Lung (tissue), 12 donors: ENCODE results near the gene TBC1D10A. TPM values are rescaled to one million over a fixed set of nuclear protein-coding genes. Genes with fewer than 3 reads are reported as not detected.

Experiments
- ATAC-seq: fragments of 200-7000 bp; cut with Tn5 transposase; one replicate; pipeline ENCODE4 v1.9.1; 2020; ENCODE audit warnings: moderate number of reproducible peaks; ENCODE audit not compliant: insufficient read depth, low FRiP score
- DNase-seq, 3 donors: peaks; one replicate each; pipeline ENCODE4 v3.0.0-alpha.2; 2013 to 2017
- H3K27ac ChIP-seq, 2 donors: one replicate each; pipeline ENCODE4 v1.5.1; 2013; ENCODE audit warnings: mild to moderate bottlenecking in 2 of 2, moderate library complexity in 2 of 2, control low read depth in 1 of 2, inconsistent platforms in 1 of 2, low read depth in 1 of 2, low read length in 1 of 2
- H3K27me3 ChIP-seq, 3 donors: one replicate each; pipeline ENCODE4 v1.5.1; 2013; ENCODE audit warnings: low read length in 2 of 3; ENCODE audit not compliant: control insufficient read depth in 3 of 3, insufficient read depth in 3 of 3
- H3K36me3 ChIP-seq, 4 donors: one replicate each; pipeline ENCODE4 v1.5.1; 2013; ENCODE audit warnings: low read length in 4 of 4, mild to moderate bottlenecking in 1 of 4, moderate library complexity in 1 of 4; ENCODE audit not compliant: control insufficient read depth in 4 of 4, insufficient read depth in 4 of 4
- H3K4me1 ChIP-seq, 5 donors: one replicate each; pipeline ENCODE4 v1.5.1; 2013; ENCODE audit warnings: low read length in 5 of 5, mild to moderate bottlenecking in 2 of 5, moderate library complexity in 1 of 5; ENCODE audit not compliant: control insufficient read depth in 5 of 5, insufficient read depth in 5 of 5
- H3K4me3 ChIP-seq: one replicate; pipeline ENCODE4 v1.5.1; 2013; ENCODE audit warnings: mild to moderate bottlenecking, control low read depth, moderate library complexity
- H3K9ac ChIP-seq, 2 donors: one replicate each; pipeline ENCODE4 v1.5.1; 2013; ENCODE audit warnings: low read length in 2 of 2, control low read depth in 1 of 2; ENCODE audit not compliant: insufficient read depth in 1 of 2
- H3K9me3 ChIP-seq, 4 donors: one replicate each; pipeline ENCODE4 v1.5.1; 2013; ENCODE audit warnings: low read length in 3 of 4, mild to moderate bottlenecking in 1 of 4, moderate library complexity in 1 of 4; ENCODE audit not compliant: control insufficient read depth in 4 of 4, insufficient read depth in 3 of 4
- WGBS, 2 donors: extraction: QIAGEN DNeasy Blood & Tissue Kit; methylation state at CpG; one replicate each; pipeline ENCODE4 v1.1.7; 2013; 5-methylcytosine and 5-hydroxymethylcytosine counted together
- polyA plus RNA-seq, 2 donors: library from polyadenylated mRNA; stranded (reverse); fragments of 200-250 nt; gene quantifications; one replicate each; pipeline ENCODE4 v1.2.1, GENCODE V29; 2013
- total RNA-seq, 2 donors: library from RNA; depleted of rRNA in 1 of 2; stranded (reverse); fragments of >200 nt in 1 of 2; gene quantifications; one replicate each; pipeline ENCODE4 v1.2.1, GENCODE V29; 2014 to 2021
- TF ChIP-seq, protein P1 (sequence below): IDR thresholded peaks from 2 replicates; pipeline ENCODE4 v1.5.1; 2012; ENCODE audit warnings: mild to moderate bottlenecking; ENCODE audit errors: control extremely low read depth, extremely low read depth
- donor health status: control.
- donor health status: control.
- donor health status: Bipolar disorder and iron deficiency.
- donor health status: healthy.
- donor health status: DM: yes; HTN: yes; CAD: no.

TBC1D10A gene
- total and polyA plus RNA-seq, 4 donors = 15.0 to 36.4 (median 26.6) TPM

DNA sequence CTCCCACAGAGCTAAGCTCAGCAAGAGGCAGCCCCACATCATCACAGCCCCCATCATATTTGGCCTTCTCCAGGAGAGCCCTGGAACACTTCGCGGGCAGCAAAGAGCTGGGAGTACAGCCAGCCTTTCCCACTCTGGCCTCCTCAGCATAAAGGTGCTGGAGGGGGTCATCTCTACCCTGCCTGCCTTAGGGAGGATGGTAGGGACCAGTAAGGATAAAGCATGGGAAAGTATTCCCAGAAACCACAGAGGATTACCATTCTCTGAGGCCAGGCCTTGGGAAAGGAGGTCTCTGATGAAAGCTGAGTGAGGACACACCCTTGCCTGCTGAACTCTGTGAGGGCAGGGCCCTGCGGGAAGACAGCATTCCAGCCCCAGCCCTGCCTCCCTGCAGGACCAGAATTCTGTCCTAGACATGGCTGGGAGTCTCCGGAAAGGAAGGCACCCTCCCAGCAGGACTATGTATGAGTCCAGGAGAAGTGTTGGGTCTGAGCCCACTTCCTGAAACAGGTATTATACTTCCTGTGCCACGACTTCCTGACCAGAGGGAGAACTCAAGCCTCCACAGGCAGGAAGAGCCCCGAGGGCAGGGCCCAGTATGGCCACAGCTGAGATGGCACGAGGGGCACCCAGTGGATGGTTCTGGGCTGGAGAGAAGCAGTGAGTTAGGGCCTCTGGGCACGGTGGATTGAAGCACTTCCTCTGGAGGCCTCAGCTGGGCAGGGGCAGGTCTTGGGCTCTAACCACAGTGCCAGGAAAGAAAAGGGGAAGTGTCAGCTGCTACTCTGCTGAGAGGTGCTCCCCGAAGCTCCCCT is 24.5 kb downstream of the TBC1D10A start:
- Histone ChIP-seq H3K36me3 (peaks cover 0 to 25% (median 14%) of the 10 kb centered on the region in 4 donors), H3K4me3 (no peak overlapping the region), H3K27ac (peak overlapping the region; percentile 62 to 94), H3K4me1 (peaks cover 4 to 57% (median 32%) of the 10 kb centered on the region in 5 donors), H3K9me3 (no peaks in the 10 kb centered on the region), H3K9ac (no peak overlapping the region), H3K27me3 (no peaks in the 10 kb centered on the region)
- WGBS, 2 donors = 27 to 32% methylated on average over 9 of the region's 9 CpGs
- ATAC-seq (peak; percentile 32), DNase-seq (no peak)
- TF ChIP-seq, protein P1, sequence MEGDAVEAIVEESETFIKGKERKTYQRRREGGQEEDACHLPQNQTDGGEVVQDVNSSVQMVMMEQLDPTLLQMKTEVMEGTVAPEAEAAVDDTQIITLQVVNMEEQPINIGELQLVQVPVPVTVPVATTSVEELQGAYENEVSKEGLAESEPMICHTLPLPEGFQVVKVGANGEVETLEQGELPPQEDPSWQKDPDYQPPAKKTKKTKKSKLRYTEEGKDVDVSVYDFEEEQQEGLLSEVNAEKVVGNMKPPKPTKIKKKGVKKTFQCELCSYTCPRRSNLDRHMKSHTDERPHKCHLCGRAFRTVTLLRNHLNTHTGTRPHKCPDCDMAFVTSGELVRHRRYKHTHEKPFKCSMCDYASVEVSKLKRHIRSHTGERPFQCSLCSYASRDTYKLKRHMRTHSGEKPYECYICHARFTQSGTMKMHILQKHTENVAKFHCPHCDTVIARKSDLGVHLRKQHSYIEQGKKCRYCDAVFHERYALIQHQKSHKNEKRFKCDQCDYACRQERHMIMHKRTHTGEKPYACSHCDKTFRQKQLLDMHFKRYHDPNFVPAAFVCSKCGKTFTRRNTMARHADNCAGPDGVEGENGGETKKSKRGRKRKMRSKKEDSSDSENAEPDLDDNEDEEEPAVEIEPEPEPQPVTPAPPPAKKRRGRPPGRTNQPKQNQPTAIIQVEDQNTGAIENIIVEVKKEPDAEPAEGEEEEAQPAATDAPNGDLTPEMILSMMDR = no peak

GRCh38 chr22:30299322-30299721 is 27.4 kb downstream of the TBC1D10A start:
- H3K9ac ChIP-seq = no peak overlapping the region
- WGBS, 2 donors = 94 to 97% methylated on average over 13 of the region's 13 CpGs
- peaks cover 0 to 36% (median 29%) of the 10 kb centered on the region in 4 donors for H3K36me3 ChIP-seq
- H3K4me3 ChIP-seq = no peak overlapping the region
- H3K4me1 ChIP-seq = peaks cover 0 to 44% (median 9%) of the 10 kb centered on the region in 5 donors
- no peaks in the 10 kb centered on the region for H3K9me3 ChIP-seq
- peak overlapping the region in 1 of 2 donors; percentile 56 for H3K27ac ChIP-seq
- TF ChIP-seq, protein P1 = no peak
- ATAC-seq = no peak
- no peak for DNase-seq
- no peaks in the 10 kb centered on the region for H3K27me3 ChIP-seq

DNA sequence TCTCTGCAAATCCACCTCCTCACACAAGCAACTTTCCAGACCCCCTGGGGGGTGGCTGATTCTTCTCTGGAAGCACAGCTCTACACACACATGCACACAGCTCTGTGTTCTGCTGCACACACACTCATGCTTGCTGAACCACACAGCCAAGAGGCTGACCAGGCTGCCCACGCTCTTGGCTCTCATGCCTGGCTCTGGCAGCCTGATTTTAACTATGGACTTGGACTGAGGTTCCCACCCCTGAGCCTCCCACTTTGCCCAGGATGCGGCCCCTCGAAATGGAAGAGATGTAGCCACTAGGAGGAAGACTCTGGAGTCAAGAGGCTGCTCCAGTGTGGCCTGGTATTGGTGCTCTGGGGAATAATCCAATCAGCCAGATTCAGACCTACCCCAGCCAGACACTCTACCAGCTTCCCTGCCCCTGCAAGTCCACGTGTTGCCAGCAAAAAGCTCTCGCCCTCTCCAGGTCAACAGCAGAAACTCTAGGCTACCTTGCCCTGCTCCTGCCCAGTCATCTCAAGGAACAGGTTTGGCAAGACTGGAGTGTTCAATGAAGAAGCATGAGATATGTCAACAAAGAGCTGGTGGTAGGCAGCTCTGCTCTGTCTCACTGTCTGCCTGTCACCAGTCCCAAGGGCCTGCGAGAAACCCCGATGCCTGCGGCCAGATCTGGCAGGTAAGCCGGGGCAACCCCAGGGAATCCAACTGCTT is 28.6 kb downstream of the TBC1D10A start:
- Histone ChIP-seq H3K4me3 (no peak overlapping the region), H3K4me1 (peaks cover 0 to 36% (median 7%) of the 10 kb centered on the region in 5 donors), H3K9ac (no peak overlapping the region), H3K9me3 (no peaks in the 10 kb centered on the region), H3K36me3 (peaks cover 0 to 45% (median 28%) of the 10 kb centered on the region in 4 donors), H3K27ac (peak overlapping the region in 1 of 2 donors; percentile 56), H3K27me3 (no peaks in the 10 kb centered on the region)
- ATAC-seq (peak; percentile 28), DNase-seq (peak; percentile 56 to 79 (median 60))
- TF ChIP-seq, protein P1 = no peak
- WGBS, 2 donors = 70 to 93% methylated on average over 9 of the region's 9 CpGs
